MV-4-11 (cell line): ENCODE measurements around the gene PRKCE.
"Not testable (repeated sequence)": the region's sequence is repeated elsewhere in the genome, so short reads cannot be mapped to it uniquely, and the experiment has no call there.

Experiments
- DNase-seq: peaks from one replicate; lab custom pipeline; 2025; lab: John Stamatoyannopoulos, UW

The PRKCE gene

DNA sequence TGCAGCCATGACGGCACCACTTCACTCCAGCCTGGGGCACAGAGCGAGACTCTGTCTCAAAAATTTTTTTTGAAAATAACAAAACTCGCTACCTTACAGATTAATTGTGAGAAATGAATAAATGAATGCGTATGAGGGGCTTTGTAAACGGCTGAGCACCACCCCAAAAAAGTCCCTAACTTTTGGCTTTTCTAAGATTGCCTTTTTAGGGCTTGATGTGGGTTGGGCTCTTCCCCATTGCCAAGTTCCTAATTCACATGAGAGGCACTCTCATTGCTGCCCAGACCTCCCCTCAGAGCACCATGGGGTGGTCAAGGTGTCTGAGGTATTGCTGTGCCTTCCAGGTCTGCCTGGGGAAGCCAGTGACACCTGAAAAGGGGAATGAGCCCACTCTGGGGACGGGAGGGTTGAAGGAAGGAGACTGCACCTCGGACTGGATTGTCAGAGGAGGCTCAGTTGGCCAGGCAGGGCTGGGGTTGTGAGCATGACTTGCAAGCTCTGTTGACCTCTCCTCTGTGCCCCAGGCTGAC, 186.4 kb downstream of the PRKCE start:
- DNase-seq: no peak

DNA sequence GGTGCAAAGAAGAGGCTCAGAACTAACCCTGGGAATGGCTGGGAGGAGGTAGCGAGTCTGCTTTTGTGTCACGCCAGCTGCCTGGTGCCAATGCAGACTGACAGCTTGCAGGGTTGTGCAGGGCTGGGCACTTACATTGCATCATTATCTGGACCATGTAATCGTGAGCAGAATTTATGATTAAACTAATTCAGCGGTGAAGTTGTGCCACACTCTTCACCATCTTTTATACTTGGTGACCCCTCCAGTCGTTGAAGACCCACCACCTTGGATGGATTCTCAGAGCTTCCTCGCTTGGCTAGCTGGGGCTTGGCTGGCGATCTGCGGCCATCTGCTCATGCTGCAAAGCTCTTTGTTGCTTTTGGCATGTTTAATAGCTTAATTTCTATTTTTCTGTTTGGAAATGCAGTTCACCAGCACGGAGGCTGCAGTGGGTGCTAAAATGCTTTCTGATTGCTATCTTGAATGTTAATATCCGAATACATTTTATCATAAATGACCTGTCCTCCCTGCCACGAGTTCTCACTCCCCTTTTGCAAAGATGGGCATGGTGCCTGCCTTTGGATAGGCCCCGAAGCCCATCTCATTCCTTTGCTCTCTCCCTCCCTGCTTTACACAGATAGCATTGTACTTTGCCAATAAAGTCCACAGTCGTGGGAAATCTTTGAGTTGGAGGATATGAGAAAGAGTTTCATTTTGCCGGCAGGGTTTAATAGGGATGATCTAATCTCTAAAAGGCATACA, 188.2 kb downstream of the PRKCE start:
- no peak for DNase-seq

DNA sequence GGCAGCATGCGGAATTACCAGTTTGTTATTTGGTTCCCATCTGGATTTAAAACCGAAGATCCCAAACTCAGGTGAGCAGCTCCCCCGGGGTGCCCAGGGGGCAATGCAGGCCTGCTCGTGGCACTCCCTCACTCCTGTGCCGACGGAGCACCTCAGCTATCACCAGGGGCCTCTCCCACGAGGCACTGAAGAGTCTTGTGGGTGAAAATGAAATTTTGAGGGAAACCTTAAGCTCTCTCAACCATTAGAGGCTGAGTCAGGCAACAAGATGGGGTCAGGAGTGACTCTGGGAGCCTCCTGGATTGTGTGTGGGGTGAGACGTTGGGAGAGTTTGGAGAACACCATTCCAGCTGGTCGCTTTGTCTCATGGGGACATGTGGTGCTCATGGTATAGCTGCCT, 189.0 kb downstream of the PRKCE start:
- no peak for DNase-seq

DNA sequence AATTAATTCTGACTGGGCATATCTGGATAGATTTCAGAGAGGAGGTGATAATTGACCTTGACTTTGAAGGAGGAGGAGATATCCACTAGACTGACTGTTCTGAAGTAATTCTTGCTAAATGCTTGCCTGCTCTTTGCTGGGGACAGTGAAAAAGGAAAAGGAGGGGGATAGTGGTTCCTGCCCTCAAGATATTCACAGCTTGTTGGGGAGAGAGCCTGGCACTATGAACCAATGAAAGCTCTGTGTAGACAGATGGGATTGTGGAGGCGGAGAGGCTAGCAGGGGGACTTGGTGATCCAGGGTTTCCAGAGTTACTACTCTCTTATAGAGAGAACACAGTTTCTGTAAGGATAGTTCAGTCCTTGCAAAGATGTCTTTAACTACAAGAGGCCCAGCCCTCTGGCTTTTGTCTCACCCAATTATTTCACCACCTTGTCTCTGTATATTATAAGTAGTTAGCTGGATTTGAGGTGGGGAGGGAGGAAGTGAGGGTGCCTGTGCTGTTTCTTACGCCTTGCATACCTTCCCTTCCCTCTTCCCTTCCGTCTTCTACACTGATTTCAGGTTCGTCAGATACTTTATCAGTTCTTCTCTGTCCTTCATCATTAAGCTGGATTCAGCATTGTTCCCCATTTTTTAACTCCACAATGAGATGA, 190.4 kb downstream of the PRKCE start:
- peak; percentile 34 for DNase-seq

DNA sequence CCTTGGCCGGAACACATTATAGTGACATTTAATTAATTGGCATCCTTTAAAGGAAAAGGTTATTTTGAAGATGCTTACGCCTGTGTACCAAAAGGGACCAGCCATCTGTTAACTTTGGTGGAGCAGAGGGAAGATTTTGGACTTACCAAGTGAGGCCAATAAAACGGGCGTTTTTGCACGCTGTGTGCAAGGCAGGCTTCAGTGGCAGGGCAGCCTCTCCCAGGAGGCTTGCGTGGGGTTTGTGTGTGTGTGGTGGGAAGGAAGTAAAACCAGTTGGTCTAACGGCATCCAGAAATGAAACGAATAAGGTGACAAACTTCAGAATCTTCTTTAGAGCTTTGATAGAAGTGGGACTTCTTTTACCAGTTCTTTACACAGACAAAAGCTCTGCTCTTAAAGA, 191.7 kb downstream of the PRKCE start:
- DNase-seq: peak; percentile 91

DNA sequence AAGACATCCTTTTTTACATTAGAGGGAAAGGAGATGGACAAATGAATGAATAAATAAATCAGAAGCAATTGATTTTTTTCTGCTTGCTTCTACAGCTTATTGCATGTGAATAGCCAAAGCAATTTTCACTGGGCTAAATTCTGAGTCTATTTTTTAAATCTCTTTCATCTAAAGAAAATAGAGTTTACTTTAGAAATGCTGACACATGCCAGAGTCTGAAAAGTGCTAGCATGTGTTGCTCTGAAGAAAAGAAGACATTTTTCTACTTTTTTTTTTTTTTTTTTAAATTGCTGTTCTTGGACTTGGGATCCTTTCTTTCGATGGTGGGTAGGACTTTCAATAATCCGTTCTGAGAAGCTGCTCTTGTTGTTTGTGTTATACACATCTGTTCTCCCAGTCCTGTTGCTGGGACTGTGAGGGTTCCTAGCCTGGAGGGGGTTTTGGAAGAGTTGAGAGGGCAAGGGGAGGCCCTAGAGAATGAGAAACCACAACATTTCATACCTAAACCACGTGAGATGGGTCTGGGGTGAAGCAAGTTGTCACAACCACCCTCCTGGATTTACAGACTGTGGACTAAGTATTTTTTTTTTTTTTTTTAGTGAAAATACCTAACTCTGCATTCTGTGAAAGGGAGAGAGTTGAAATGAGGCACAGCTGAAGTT, 193.5 kb downstream of the PRKCE start:
- DNase-seq: no peak

DNA sequence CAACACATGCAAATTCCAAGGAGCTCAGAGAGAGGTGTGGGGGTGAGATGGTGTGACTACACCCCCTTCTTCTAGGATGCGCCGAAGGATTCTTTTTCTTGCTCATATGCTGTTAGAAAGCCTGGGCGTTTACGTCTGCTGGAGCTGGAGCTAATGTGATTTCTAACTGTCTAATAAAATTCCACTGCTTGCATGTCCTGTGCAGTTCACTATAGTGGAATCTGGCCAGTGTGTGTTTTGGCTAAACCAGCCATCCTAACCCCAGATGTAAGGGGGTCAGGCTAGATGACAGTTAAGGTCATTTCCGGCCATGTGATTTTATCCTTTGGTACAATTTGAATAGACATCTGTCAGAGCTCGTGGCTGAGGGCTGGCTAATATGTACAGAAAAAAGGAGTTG, 194.1 kb downstream of the PRKCE start:
- DNase-seq: no peak

DNA sequence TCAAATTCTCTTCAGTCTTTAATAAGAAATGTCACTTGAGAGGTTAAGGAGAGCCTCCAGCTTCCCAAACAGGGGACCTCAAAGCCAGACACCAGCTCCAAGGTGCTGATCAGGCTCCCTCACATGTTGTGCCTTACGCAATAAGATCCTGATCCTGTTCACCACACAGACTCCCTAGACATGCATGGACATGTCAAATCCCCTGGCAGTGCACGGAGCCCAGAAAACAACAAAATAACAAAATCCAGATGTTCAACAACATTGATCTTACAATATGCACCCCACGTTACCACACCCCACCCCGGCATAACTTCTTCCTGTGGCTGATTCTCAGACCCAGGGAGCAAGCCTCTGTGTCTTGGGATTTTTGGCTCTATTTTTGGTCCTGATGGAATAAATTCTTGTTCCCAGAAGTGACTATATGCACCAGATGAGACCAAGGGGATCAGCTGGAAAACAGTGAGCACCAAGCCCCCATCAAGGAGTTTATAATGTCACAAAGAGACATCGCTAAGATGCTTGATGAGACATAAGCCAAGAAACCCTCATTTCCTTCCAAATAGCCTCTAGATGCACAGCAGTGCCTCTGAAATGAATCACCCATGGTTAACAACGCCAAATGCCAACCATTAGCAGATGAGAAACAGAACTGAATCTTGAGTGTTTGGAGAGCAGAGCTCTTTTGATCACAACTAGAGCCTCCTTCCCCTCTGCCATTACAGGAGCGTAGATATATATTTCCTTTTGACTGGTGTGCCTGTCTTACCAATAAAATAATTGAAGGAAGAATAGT, 198.2 kb downstream of the PRKCE start:
- peak; percentile 85 for DNase-seq

DNA sequence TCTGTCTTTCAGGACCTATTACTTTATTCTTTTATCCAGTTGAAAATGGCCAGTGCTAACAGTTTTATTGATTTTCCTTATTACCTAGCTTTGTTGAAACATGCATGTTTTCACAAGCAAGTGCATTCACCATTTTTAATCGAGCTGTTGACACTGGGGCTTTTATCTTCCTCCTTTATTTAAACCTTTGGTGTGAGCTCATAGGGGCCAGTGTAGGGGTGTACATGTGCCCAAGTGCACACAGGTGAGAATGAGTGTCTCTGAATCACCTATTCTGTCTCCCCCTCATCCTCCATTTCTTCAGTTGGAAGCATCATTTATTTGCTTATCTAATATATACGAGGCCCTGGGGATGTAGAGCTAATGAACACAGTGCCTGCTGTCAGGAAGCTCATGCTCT, 199.1 kb downstream of the PRKCE start:
- DNase-seq: no peak

DNA sequence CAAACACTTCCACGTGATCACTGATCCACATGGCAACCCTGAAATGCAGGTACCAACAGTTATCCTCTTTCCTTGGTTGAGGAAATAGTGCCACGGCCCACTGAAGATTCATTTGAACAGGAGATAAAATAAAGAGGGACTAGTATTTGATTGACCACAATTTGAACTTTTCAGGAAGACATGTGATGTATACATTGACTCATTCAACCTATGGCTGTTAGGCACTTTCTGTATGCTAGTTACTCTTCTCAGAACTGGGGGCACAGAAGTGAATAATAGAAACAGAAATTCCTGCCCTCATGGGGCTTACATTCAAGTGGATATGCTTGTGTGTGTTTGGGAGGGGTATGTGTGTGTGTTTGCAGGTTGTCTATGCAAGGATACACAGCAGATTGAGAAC, 199.6 kb downstream of the PRKCE start:
- peak; percentile 22 for DNase-seq

DNA sequence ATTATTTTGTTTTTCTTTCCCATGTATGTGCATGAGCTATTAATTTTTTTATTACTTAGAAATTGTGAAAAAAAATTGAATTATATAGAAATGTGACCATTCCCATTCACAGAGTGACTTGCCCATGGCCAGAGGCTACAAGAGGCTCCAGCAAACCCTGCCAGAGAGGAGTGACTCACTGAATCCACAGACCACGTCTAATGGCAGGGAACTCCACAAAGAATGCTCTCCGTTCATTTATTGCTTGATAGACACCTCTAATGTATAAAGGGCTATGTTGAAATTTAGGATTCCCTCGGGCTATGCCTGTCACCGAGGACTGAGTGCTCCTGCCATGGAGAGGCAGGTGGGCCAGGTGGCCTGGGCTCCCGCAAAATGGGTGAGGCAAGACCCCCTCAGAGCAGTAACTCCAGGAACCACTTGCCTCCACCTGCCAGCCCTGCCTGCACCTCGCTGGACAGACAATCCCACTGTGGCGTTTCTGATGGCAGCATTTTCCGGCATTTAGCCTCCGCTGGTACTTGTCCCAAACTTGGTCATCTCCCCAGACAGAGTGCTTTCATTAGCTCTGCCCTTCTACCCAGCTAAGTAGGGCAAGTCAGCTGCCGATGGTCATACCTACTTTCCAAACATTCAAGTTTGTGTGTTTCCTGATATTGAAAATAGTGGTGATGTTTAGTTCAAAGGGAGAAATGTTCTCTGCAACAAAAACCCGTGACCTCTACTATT, 200.3 kb downstream of the PRKCE start:
- peak; percentile 34 for DNase-seq

DNA sequence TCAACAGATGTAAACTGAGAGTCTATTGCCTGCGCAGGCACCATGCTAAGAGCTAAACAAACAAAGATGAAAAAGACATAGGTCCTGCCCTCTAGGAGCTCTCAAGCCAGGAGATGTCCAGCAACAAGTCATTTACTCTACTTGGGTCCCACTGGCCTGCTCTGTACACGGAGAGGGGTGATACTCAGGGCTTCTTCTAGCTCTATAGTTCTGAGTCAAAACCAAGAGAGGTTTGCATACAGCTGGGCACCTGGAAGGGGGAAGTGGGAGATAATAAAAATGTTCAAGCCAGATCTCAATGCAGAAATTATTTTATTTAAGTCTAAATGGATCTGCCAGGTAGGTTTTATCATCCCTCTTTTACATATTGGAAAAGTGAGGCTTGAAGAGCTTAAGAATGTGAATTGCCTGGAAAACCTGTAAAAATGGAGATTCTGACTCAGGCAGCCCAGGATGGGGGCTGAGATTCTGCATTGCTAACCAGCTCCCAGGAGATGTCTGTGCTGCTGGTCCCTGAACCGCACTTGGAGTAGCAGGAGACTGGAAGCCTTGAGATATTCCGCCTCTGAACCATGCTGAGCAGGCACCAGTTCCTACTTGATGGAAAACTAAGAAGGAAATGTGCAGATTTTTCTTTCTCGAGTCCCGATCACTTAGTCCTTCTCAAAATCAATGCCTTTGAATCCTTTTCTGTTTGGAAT, 201.1 kb downstream of the PRKCE start:
- no peak for DNase-seq

DNA sequence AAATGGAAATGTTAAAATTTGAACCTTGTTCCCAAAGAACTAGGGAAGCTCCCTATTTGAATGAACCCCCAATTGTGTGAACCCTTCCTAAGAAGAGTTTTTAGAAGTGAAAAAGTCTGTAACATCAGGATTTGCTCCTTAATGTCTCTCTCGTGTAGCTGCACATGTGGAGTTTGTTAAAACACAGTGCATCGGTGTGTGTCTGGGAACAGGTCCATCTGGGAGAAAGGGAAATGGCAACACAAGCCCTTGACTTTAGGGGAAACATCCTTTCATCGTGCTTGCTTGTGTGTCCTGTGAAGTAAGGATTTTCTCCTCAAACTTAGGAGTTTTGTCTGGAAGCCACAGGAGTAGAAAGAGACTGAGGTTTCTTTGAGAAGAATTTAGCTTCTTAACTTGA, 203.9 kb downstream of the PRKCE start:
- DNase-seq: no peak

DNA sequence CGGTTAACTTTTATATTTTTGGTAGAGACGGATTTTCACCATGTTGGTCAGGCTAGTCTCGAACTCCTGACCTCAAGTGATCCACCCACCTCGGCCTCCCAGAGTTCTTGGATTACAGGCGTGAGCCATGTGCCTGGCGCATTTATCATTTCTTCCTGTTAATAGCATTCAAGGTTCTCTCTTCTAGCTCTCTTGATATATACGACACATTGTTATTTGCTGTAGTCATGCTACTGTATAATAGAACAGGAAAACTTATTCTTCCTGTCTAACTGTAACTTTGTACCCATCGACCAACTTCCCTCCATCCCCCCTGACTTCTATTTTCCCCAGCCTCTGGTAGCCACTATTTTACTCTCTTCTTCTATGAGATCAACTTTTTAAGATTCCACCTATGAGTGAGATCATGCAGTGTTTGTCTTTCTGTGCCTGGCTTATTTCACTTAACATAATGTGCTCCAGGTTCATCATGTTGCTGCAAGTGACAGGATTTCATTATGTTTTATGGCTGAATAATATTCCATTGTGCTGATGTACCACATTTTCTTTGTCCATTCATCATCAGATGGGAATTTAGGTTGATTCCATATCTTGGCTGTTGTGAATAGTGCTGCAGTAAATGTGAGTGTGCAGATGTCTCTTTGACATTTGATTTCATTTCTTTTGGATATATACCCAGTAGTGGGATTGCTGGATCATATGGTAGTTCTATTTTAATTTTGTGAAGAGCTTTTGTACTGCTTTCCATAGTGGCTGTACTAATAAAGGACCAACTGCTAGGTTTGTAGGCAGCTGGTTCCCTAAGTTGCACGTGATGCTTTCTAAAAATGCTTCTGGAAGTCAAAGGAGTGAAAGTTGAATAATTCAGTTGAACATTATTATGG, 205.2 kb downstream of the PRKCE start:
- no peak for DNase-seq

DNA sequence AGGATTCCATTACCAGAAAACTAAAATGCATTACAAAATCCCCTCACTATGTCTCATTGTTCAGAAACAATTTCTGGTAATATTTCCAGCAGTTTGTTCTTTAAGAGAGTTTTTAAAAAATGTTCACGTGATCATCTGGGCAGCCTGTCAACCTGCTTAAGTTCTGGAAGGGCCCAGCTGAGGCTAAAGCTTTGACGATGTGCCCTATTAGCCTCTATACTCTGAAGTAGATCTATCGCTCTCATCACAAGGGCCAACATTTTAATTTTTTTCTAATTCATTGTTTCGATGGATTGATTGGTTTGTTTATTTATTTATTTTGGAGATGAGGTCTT, 205.8 kb downstream of the PRKCE start:
- no peak for DNase-seq

DNA sequence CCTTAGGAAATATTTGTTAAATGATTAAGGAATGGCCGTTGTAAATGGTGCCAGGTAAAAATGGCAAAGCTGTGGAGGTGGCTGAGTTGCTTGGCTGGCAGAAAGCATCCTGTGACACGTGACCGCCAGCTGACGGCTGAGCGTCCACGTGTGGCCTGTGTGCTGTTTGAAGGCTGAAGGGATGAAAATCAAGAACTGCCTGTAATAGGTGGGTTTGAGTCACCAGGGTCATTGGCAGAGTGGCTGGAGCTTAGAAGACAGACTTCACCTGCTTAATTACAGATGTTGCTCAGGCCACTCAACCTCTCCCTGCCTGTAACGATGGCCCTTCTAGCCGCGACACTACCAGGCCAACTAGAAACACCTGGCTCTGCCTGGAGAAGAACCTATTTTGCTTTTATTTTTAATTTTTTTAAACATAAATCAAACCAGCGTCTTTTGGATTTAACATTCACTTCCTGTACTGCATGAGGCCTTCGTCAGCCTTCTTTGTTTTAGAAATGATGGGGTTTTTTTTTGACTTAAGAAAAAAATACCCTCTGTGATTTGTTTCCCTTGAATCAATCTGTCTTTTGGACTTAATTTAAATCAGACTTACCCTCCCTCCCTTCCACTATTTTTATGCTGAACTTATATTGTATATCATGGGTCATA, 206.5 kb downstream of the PRKCE start:
- no peak for DNase-seq

DNA sequence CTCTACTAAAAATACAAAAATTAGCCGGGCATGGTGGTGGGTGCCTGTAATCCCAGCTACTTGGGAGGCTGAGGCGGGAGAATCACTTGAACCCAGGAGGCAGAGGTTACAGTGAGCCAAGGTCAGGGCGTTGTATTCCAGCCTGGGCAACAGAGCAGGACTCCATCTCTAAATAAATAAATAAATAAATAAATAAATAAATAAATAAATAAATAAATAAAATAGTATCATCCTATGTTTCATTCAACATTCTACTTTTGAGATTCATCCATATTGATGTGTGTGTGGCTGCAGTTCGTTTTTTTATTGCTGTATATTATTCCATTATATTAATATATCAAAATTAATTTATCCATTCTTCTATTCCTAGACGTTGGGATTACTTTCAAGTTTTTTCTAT, 207.4 kb downstream of the PRKCE start:
- not testable (repeated sequence) for DNase-seq

DNA sequence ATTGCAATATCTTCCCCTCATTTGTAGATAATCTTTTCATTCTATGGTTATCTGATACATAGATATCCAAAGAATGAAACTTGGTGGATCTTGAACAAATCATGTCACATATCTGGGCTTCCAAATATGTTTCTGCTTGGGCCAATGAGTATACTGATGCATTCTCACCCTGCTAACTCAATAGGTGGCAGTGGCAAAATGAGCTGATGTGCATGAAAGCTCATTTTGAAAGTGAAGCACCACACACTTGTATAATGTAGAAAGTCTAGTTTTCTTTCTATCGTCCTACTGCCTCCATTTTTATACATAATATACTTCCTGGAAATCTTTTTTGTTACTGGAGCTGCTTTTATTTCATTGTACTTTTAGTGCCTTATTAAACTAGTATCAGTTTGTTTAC, 208.2 kb downstream of the PRKCE start:
- no peak for DNase-seq
